ENCODE measurements around the gene SAXO1. TPM values are rescaled to one million over a fixed set of nuclear protein-coding genes. Genes with fewer than 3 reads are reported as not detected.

Gene SAXO1
- total and polyA plus RNA-seq, 4 donors = under 0.01 to 0.05 (median 0.01) TPM; not detected in 1

DNA sequence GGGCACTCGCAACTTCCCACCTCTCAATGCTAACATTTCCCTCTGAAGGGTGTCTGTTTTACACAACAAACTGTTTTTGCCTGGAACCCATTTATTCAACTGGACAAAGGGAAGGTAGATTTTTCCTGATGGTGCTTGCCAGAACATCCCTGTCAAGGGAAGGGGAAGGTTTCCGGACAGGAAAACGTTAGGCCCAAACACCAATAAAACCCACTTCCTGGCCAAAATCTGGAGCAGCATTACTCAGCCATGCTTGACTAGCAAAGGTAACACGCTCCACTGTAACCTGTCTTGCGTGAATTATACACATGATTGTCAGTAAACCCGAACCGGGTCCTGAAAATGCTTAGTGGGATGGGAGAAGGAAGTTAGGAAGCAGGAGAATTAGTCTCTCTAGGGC is 90.2 kb downstream of the SAXO1 start:
- Histone ChIP-seq H3K9me3 (ENCODE audit: control insufficient read depth in 4 of 4, low read length in 3 of 4) (no peaks in the 10 kb centered on the region), H3K27ac (ENCODE audit: low read depth in 1 of 2, low read length in 2 of 2) (no peak overlapping the region), H3K27me3 (ENCODE audit: control insufficient read depth in 4 of 4, insufficient read depth in 4 of 4, low read length in 3 of 4) (no peaks in the 10 kb centered on the region), H3K9ac (ENCODE audit: low read depth in 1 of 2, low read length in 2 of 2) (no peak overlapping the region), H3K4me3 (ENCODE audit: low read depth in 1 of 3, low read length in 3 of 3) (no peak overlapping the region), H3K36me3 (ENCODE audit: control insufficient read depth in 4 of 4, insufficient read depth in 3 of 4, low read depth in 1 of 4, low read length in 3 of 4) (no peaks in the 10 kb centered on the region), H3K4me1 (ENCODE audit: control insufficient read depth in 4 of 4, insufficient read depth in 4 of 4, low read length in 3 of 4) (no peaks in the 10 kb centered on the region)
- WGBS = 81% methylated on average over 7 of the region's 7 CpGs
- no peak for DNase-seq (ENCODE audit: low spot score)
- TF ChIP-seq RAD21 (IDR thresholded peaks at IDR 0.05) = no peak

DNA sequence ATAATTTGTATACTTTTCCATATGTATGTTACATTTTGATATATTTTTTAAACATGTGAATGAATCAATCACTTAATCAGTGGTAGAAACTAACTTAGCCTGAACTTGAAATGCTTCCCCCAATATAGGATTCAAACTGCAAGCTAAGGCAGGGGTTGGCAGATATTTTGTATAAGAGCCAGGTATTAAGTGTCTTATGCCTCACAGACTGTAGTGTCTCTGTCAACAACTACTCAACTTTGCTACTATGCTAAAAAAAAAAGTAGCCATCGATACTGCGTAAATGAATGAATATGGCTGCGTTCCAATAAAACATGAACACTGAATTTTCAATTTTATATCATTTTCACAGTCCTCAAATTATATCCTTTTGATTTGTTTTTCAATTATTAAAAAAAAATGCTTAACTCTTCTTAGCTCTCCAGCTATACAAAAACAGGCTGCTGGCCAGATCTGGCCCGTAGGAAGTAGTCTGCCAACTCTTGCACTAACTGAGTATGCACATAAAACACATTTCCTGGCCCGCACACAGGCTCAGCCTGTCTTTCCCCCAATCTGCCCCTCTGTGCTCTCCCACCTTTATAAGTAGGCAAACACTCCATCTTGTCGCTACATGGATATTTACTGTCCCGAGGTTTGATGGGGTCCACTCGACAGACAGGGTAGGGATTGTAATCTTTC is 91.8 kb downstream of the SAXO1 start:
- H3K4me1 ChIP-seq (ENCODE audit: control insufficient read depth in 4 of 4, insufficient read depth in 4 of 4, low read length in 3 of 4) = no peaks in the 10 kb centered on the region
- DNase-seq (ENCODE audit: low spot score) = no peak
- H3K9me3 ChIP-seq (ENCODE audit: control insufficient read depth in 4 of 4, low read length in 3 of 4) = no peaks in the 10 kb centered on the region
- H3K36me3 ChIP-seq (ENCODE audit: control insufficient read depth in 4 of 4, insufficient read depth in 3 of 4, low read depth in 1 of 4, low read length in 3 of 4) = no peaks in the 10 kb centered on the region
- H3K4me3 ChIP-seq (ENCODE audit: low read depth in 1 of 3, low read length in 3 of 3) = no peak overlapping the region
- 94% methylated on average over 8 of the region's 8 CpGs for WGBS
- H3K27me3 ChIP-seq (ENCODE audit: control insufficient read depth in 4 of 4, insufficient read depth in 4 of 4, low read length in 3 of 4) = no peaks in the 10 kb centered on the region
- H3K9ac ChIP-seq (ENCODE audit: low read depth in 1 of 2, low read length in 2 of 2) = no peak overlapping the region
- no peak overlapping the region for H3K27ac ChIP-seq (ENCODE audit: low read depth in 1 of 2, low read length in 2 of 2)
- TF ChIP-seq RXRA (IDR thresholded peaks at IDR 0.05) (no peak), HNF4A (conservative IDR thresholded peaks at IDR 0.05) (no peak), FOXA1 (IDR thresholded peaks at IDR 0.05) (no peak), YY1 (IDR thresholded peaks at IDR 0.05) (no peak), SP1 (IDR thresholded peaks at IDR 0.05) (no peak), FOXA2 (IDR thresholded peaks at IDR 0.05) (no peak), HNF4G (IDR thresholded peaks at IDR 0.05) (no peak), GABPA (IDR thresholded peaks at IDR 0.05 in 1 of 2, conservative IDR thresholded peaks at IDR 0.05 in 1 of 2) (no peak), EGR1 (IDR thresholded peaks at IDR 0.05; ENCODE audit: low read depth in 2 of 2) (no peak), TAF1 (conservative IDR thresholded peaks at IDR 0.05) (no peak), RAD21 (IDR thresholded peaks at IDR 0.05) (no peak), JUND (IDR thresholded peaks at IDR 0.05) (no peak), NR2F2 (IDR thresholded peaks at IDR 0.05) (no peak)
- TF ChIP-seq, protein P1, sequence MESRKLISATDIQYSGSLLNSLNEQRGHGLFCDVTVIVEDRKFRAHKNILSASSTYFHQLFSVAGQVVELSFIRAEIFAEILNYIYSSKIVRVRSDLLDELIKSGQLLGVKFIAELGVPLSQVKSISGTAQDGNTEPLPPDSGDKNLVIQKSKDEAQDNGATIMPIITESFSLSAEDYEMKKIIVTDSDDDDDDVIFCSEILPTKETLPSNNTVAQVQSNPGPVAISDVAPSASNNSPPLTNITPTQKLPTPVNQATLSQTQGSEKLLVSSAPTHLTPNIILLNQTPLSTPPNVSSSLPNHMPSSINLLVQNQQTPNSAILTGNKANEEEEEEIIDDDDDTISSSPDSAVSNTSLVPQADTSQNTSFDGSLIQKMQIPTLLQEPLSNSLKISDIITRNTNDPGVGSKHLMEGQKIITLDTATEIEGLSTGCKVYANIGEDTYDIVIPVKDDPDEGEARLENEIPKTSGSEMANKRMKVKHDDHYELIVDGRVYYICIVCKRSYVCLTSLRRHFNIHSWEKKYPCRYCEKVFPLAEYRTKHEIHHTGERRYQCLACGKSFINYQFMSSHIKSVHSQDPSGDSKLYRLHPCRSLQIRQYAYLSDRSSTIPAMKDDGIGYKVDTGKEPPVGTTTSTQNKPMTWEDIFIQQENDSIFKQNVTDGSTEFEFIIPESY (IDR thresholded peaks at IDR 0.05) = no peak
- TF ChIP-seq, protein P2, sequence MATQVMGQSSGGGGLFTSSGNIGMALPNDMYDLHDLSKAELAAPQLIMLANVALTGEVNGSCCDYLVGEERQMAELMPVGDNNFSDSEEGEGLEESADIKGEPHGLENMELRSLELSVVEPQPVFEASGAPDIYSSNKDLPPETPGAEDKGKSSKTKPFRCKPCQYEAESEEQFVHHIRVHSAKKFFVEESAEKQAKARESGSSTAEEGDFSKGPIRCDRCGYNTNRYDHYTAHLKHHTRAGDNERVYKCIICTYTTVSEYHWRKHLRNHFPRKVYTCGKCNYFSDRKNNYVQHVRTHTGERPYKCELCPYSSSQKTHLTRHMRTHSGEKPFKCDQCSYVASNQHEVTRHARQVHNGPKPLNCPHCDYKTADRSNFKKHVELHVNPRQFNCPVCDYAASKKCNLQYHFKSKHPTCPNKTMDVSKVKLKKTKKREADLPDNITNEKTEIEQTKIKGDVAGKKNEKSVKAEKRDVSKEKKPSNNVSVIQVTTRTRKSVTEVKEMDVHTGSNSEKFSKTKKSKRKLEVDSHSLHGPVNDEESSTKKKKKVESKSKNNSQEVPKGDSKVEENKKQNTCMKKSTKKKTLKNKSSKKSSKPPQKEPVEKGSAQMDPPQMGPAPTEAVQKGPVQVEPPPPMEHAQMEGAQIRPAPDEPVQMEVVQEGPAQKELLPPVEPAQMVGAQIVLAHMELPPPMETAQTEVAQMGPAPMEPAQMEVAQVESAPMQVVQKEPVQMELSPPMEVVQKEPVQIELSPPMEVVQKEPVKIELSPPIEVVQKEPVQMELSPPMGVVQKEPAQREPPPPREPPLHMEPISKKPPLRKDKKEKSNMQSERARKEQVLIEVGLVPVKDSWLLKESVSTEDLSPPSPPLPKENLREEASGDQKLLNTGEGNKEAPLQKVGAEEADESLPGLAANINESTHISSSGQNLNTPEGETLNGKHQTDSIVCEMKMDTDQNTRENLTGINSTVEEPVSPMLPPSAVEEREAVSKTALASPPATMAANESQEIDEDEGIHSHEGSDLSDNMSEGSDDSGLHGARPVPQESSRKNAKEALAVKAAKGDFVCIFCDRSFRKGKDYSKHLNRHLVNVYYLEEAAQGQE (IDR thresholded peaks at IDR 0.05) = no peak
- TF ChIP-seq, protein P3, sequence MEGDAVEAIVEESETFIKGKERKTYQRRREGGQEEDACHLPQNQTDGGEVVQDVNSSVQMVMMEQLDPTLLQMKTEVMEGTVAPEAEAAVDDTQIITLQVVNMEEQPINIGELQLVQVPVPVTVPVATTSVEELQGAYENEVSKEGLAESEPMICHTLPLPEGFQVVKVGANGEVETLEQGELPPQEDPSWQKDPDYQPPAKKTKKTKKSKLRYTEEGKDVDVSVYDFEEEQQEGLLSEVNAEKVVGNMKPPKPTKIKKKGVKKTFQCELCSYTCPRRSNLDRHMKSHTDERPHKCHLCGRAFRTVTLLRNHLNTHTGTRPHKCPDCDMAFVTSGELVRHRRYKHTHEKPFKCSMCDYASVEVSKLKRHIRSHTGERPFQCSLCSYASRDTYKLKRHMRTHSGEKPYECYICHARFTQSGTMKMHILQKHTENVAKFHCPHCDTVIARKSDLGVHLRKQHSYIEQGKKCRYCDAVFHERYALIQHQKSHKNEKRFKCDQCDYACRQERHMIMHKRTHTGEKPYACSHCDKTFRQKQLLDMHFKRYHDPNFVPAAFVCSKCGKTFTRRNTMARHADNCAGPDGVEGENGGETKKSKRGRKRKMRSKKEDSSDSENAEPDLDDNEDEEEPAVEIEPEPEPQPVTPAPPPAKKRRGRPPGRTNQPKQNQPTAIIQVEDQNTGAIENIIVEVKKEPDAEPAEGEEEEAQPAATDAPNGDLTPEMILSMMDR (IDR thresholded peaks at IDR 0.05; ENCODE audit: low read depth, low read length, missing input control) = no peak
- TF ChIP-seq, protein P4, sequence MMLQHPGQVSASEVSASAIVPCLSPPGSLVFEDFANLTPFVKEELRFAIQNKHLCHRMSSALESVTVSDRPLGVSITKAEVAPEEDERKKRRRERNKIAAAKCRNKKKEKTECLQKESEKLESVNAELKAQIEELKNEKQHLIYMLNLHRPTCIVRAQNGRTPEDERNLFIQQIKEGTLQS (IDR thresholded peaks at IDR 0.05) = no peak
- TF ChIP-seq, protein P5, sequence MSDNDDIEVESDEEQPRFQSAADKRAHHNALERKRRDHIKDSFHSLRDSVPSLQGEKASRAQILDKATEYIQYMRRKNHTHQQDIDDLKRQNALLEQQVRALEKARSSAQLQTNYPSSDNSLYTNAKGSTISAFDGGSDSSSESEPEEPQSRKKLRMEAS (IDR thresholded peaks at IDR 0.05) = no peak
